Panc1 (cell line): ENCODE data around the gene CTTNBP2. TPM values are rescaled to one million over a fixed set of nuclear protein-coding genes. Genes with fewer than 3 reads are reported as not detected.

Experiments used
- ATAC-seq: fragments of 200-7000 bp; cut with Tn5 transposase; 2 replicates; pipeline ENCODE4 v1.9.1; 2020; ENCODE audit warnings: mild to moderate bottlenecking, moderate library complexity
- BruUV-seq: library from RNA; stranded (reverse); fragments of 400-500 nt; replicated peaks from 2 replicates; lab custom pipeline; 2021; lab: Mats Ljungman, UMichigan
- CTCF ChIA-PET: fragments of 300-600 bp; sonication (Branson Sonifier 250); formaldehyde crosslinking; loops from one replicate; lab custom pipeline; 2022; ENCODE audit warnings: antibody characterized with exemption; lab: Charles Lee
- POLR2A ChIA-PET: fragments of 300-600 bp; sonication (Branson Sonifier 250); formaldehyde crosslinking; loops from one replicate; lab custom pipeline; 2022; ENCODE audit warnings: antibody characterized with exemption; lab: Charles Lee
- DNase-seq: peaks from one replicate; pipeline ENCODE4 v3.0.0-alpha.2; 2010; ENCODE audit warnings: low read depth, low spot score
- H3K27ac ChIP-seq: 2 replicates; pipeline ENCODE4 v1.5.1; 2011; ENCODE audit warnings: mild to moderate bottlenecking, low read length, inconsistent platforms
- H3K27me3 ChIP-seq: fragments of 200-500 bp; sonication (Bioruptor generic); 2 replicates; pipeline ENCODE4 v1.6.0; 2014; ENCODE audit warnings: low read length, inconsistent platforms; ENCODE audit not compliant: control insufficient read depth, insufficient read depth
- H3K36me3 ChIP-seq: fragments of 200-500 bp; sonication (Bioruptor generic); 2 replicates; pipeline ENCODE4 v1.5.1; 2014; ENCODE audit warnings: inconsistent platforms, mild to moderate bottlenecking, low read length, moderate library complexity; ENCODE audit not compliant: control insufficient read depth, insufficient read depth
- H3K4me1 ChIP-seq: 2 replicates; pipeline ENCODE4 v1.5.1; 2011; ENCODE audit warnings: inconsistent platforms, mild to moderate bottlenecking, low read length, moderate library complexity; ENCODE audit not compliant: control insufficient read depth, insufficient read depth
- H3K4me3 ChIP-seq, 2 experiments: 2 replicates each; pipeline ENCODE4 v1.5.1; 2011 to 2012; ENCODE audit warnings: low read depth in 2 of 2, low read length in 2 of 2, mild to moderate bottlenecking in 2 of 2, inconsistent platforms in 1 of 2, moderate library complexity in 1 of 2
- H3K9me3 ChIP-seq: fragments of 200-500 bp; sonication (Bioruptor generic); 2 replicates; pipeline ENCODE4 v1.5.1; 2014; ENCODE audit warnings: low read depth, mild to moderate bottlenecking, inconsistent platforms, low read length, moderate library complexity; ENCODE audit not compliant: control insufficient read depth, insufficient read depth
- CTCF ChIP-seq: fragments of 450-650 bp; IDR thresholded peaks from 2 replicates; pipeline ENCODE4 v1.5.1; 2017; ENCODE audit warnings: mild to moderate bottlenecking
- POLR2AphosphoS5 ChIP-seq: IDR thresholded peaks from 2 replicates; pipeline ENCODE4 v1.6.1; 2012; ENCODE audit warnings: mild to moderate bottlenecking, low read depth, low read length, moderate library complexity
- REST ChIP-seq, 2 experiments: IDR thresholded peaks; 2 replicates each; pipeline ENCODE4 v1.6.1; 2011 to 2012; ENCODE audit warnings: low read depth in 2 of 2, control low read depth in 1 of 2, low read length in 1 of 2, mild to moderate bottlenecking in 1 of 2, moderate library complexity in 1 of 2; ENCODE audit not compliant: insufficient read depth in 1 of 2
- SIN3A ChIP-seq: IDR thresholded peaks from 2 replicates; pipeline ENCODE4 v1.6.1; 2012; ENCODE audit warnings: low read depth, mild to moderate bottlenecking, low read length, moderate library complexity, borderline replicate concordance; ENCODE audit not compliant: insufficient read depth
- TCF7L2 ChIP-seq: IDR thresholded peaks from 2 replicates; pipeline ENCODE4 v1.6.1; 2011; ENCODE audit warnings: mild to moderate bottlenecking, low read depth, low read length, inconsistent platforms
- in situ Hi-C: cut with HindIII; loops from 2 replicates; pipeline ENCODE4 v1.10.0; 2016; ENCODE audit warnings: low sequenced_read_pairs, low pct_unique_long_range_greater_than_20kb
- intact Hi-C: fragments of 100-400 bp; cut with micrococcal nuclease; formaldehyde crosslinking; loops from one replicate; pipeline ENCODE4 v1.10.0; 2022; ENCODE audit not compliant: unreplicated experiment
- total RNA-seq: library from RNA; stranded (reverse); gene quantifications from one replicate; pipeline ENCODE4 v1.2.1, GENCODE V29; 2021; ENCODE audit not compliant: unreplicated experiment

The CTTNBP2 gene
- total RNA-seq, 1 experiment from 2014 or later, result 1.0 TPM

- in situ Hi-C loops, result no loop called here
- no TSS peak for BruUV-seq
- H3K36me3 ChIP-seq, result no peaks in the 10 kb centered on the region
- ChIA-PET CTCF (no interaction called here), POLR2A (no interaction called here)
- TF ChIP-seq CTCF (no peak), SIN3A (no peak), REST (IDR thresholded peaks at IDR 0.05; ENCODE audit: insufficient read depth in 1 of 2, low read depth in 2 of 2, low read length in 1 of 2) (no peak), POLR2AphosphoS5 (no peak), TCF7L2 (no peak)
- ATAC-seq (no peak), DNase-seq (no peak)
- no peaks in the 10 kb centered on the region for H3K9me3 ChIP-seq
- H3K4me3 ChIP-seq, result no peak overlapping the region
- H3K27me3 ChIP-seq, result peaks cover 4% of the 10 kb centered on the region
- H3K27ac ChIP-seq, result no peak overlapping the region
- intact Hi-C loops, result no loop called here
- H3K4me1 ChIP-seq, result no peaks in the 10 kb centered on the region
These were observed 153.9 kb downstream of the CTTNBP2 start for GRCh38 chr7:117719377-117719776.

- ChIA-PET CTCF (no interaction called here), POLR2A (interaction anchor here (0.7 kb wide), 1 partner anchor 154 kb away, joined by 4 read pairs; no protein-coding TSS in a partner anchor)
- H3K4me1 ChIP-seq, result no peaks in the 10 kb centered on the region
- peaks cover 3% of the 10 kb centered on the region; the same call in 1 of the 2 replicates for H3K27me3 ChIP-seq
- DNase-seq (no peak), ATAC-seq (no peak)
- no TSS peak for BruUV-seq
- H3K4me3 ChIP-seq, result no peak overlapping the region
- TF ChIP-seq SIN3A (no peak), POLR2AphosphoS5 (no peak), TCF7L2 (no peak), CTCF (no peak), REST (IDR thresholded peaks at IDR 0.05; ENCODE audit: insufficient read depth in 1 of 2, low read depth in 2 of 2, low read length in 1 of 2) (no peak)
- intact Hi-C loops (no loop called here), in situ Hi-C loops (no loop called here)
- no peaks in the 10 kb centered on the region for H3K36me3 ChIP-seq
- no peaks in the 10 kb centered on the region for H3K9me3 ChIP-seq
- no peak overlapping the region for H3K27ac ChIP-seq
These were observed 155.0 kb downstream of the CTTNBP2 start for GRCh38 chr7:117718116-117718835.
